ENCODE results near the gene CTNNBL1.
"Not testable (repeated sequence)": the region's sequence is repeated elsewhere in the genome, so short reads cannot be mapped to it uniquely, and the experiment has no call there.

The CTNNBL1 gene, protein sequence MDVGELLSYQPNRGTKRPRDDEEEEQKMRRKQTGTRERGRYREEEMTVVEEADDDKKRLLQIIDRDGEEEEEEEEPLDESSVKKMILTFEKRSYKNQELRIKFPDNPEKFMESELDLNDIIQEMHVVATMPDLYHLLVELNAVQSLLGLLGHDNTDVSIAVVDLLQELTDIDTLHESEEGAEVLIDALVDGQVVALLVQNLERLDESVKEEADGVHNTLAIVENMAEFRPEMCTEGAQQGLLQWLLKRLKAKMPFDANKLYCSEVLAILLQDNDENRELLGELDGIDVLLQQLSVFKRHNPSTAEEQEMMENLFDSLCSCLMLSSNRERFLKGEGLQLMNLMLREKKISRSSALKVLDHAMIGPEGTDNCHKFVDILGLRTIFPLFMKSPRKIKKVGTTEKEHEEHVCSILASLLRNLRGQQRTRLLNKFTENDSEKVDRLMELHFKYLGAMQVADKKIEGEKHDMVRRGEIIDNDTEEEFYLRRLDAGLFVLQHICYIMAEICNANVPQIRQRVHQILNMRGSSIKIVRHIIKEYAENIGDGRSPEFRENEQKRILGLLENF

DNA sequence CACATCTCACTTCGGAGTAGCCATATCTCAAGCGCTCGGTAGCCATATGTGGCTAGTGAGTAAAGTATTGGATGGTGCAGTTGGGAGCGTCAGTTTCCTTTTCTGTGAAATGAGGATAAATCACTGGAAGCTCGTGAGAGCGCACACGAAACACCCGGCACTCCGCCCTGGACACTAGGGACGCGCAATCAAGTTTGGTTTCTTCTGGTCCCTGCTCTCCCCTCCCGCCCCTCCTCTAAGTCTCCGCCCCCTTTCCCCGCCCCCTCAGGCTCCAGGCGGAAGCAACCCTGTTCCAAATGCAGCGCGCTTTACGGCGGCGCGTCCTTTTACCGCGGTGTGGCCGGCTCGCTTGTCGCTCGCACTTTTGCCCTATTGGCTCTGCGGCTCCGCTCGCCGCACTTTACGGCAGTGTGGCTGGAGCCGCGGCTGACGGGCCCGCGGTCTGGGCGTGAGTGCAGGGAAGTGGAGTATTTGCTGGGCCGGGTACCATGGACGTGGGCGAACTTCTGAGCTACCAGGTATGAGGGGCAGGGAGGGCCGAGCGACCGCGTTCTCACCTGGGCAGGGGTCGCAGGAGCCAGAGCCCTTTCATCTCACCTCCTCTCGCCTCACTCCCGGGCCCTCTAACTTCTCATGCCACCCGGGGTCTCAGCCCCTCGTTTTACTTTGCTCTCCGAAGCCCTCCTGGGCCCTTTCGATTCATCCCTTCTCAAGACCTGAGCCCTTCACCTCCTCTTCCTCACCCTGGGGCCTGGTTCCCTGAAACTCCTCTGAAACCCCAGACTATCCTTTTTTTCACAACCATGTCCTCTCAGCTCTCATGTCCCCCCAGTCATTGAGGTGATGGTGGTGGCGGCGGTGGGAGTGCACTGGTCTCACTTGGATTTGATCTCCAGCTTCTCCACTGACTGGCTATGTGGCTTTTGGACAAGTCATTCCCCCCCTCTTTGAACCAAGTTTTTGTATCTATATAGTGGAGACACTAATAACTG lies at the start of gene CTNNBL1:
TSS of gene CTNNBL1 (plus strand) at position 396 of the 992 bp plus-strand sequence. CDS start at position 489, 93 bp downstream.
- peak; percentile 89 for DNase-seq (ENCODE audit: low read depth, low spot score)

DNA sequence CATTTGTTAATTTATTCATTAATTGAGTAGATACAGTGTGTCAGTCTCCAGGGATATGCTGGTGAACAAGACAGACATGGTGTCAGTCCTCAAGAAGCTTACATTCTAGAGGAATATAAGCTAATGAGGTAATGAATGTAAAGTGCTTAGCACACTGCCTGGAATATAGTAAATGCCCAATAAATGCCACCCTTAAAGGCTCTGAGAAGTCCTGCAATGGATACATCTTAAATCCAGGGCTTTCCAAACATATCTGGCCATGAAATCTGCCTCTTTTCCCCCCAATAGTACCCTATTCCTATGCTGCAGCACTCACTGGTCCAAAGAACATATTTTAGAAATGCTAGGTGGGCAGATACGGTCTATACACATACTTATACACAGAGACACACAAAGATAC lies 49.2 kb upstream of the CTNNBL1 start:
- no peak for DNase-seq (ENCODE audit: low read depth, low spot score)

DNA sequence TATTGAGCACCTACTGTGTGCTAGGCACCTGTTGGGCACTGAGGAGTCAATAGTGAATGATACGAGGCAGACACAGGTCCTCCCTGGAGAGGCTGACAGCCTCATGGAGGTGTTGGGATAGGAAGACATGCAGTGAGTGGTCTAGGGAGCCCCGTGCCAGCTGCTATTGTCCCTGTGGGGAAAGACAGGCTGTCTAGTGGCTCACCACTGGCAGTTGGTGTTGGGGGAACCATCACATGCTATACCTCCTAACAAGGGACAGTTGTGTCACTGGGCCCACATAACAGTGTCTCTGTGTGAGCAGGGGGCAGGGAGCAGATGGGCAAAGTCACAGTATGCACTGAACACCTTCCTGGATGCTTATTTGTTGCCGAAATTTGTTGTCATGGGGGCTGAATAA lies 45.9 kb upstream of the CTNNBL1 start:
- no peak for DNase-seq (ENCODE audit: low read depth, low spot score)

DNA sequence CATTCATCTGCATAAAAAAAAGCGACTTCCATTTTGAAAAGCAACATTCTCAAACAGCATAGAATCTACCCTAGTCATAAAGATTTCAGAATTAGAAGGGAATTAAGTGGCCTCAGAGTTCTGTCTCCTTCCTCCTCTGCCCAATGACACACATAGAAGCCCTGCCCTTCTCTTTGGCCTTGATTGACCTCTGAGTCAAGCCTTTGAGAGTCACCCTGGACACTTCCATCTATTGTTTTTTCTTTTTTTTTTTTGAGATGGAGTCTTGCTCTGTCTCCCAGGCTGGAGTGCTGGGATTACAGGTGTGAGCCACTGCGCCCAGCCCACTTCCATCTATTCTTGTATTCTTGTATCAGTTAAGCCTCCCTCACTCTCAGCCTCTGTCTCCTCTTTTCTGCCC lies 44.8 kb upstream of the CTNNBL1 start:
- DNase-seq (ENCODE audit: low read depth, low spot score), result no peak

DNA sequence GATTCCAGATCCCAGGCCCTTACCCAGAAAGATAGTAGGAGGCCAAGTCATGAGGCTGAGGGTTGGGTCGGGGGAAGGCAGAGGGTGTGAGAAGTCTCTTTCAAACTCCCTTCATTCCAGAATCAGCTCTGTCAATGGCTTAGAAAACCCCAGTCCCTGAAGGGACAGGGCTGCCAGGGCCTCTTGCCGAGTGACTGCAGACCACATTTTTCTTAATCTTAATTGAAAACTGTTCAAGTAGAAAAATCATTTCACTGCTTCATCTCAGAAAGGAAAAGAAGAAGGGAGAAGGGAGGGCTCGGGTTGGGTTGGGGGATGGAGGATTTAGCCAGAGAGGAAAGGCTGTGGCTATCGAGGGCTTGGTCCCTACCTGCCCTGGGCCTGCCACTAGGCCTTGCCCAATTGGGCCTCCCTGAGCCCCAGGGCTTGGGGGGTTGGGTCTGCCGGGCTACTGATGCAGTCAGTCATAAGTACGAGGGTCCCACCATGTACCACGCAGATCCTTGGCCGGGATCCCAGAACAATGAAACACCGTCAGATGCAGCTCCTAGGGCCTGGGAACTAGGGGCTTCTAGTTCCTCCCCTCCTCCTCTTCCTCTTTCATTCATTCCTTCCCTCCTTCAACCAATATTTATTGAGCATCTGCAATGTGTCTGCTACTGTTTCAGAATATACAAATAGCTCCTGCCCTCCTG lies 44.0 kb upstream of the CTNNBL1 start:
- no peak for DNase-seq (ENCODE audit: low read depth, low spot score)

DNA sequence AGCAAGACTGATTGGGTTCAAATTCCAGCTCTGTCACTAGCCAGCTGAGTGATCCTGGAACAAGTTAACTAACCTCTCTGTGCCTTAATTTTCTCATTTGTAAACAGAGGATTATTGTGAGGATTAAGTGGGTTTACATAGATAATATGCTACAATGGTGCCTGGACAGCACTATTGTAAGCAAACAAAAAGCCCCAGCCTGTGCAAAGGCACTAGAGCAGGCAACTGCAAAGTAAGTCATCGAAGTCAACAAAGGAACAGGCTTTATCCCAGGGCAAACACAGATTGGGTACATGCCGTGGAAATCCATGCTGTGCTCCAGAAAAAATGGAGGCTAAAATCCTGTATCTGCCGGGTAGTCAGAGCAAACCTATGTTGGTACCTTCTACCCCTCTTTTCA lies 43.2 kb upstream of the CTNNBL1 start:
- DNase-seq (ENCODE audit: low read depth, low spot score), result no peak

DNA sequence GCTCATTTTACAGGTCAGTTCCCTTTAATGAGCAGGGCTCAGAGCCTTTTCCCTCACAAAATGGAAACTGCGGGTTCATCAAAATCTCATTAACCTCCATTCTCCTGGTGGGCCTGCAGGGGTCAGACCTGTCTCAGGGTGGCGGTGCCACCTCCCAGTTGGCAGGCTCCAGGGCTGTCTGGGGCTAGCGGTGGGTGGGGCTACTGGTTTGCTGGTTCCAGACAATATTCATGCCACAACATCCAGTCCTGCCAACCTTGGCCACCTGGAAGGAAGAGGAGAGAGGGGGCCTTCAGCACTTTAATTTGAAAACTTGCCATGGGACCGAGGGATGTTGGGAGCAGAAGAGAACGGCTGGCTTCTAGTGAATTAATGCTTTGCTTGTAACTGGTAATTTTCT lies 41.9 kb upstream of the CTNNBL1 start:
- DNase-seq (ENCODE audit: low read depth, low spot score), result no peak

DNA sequence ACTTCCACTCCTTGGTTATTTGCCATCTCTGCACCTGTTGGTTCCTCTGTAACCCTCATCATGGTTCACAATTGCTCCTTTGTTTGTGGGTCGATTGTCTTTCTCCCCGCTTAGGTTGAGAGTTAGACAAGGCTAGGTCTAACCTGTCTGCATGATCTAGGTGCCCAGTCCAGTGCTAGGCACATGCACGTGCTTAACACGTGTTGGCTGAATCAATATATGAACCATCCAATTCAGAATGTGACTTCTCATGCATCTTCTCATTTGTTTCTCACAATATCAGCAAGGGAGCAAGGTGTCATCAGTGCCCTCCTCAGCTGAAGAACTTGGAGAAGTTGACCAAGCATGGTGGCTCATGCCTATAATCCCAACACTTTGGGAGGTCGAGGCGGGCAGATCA lies 36.9 kb upstream of the CTNNBL1 start:
- no peak for DNase-seq (ENCODE audit: low read depth, low spot score)

DNA sequence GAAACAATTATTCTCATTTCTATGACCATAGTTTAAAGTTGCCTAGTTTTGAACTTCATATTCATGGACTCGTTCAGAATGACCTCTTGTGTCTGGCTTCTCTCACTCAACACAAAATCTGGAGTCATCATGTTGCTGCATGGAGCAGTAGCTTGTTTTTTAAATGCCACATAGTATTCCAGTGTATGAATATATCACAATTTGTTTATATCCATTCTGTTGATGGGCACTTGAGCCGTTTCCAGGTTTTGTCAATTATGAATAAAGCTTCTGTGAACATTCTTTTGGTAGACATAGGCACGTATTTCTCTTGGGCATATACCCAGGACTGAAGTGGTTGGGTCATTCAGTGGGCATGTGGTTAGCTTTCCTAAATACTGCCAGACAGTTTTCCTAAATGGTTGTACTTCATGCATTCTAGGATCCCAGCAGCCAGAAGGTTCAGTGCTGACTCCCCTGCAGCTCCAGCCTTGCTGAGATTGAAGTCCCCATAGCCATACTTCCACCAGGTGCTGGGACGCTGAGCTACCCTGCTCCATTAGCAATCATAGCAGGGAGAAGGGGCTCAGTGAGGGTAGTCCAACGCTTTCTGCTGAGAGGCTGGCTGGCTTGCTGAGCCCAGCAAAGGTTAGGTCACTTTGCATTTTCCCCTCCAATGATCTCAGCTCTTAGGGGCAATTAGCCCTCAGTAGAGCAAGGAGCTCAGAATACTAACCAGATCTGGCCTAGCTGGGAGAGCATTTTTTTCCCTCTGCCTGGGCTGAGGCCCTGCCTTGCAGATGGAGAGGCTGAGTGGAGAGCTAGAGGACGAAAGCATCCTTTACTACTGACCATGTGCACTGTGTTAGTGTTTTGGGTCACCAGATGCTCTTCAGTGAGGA lies 35.7 kb upstream of the CTNNBL1 start:
- DNase-seq (ENCODE audit: low read depth, low spot score), result no peak

DNA sequence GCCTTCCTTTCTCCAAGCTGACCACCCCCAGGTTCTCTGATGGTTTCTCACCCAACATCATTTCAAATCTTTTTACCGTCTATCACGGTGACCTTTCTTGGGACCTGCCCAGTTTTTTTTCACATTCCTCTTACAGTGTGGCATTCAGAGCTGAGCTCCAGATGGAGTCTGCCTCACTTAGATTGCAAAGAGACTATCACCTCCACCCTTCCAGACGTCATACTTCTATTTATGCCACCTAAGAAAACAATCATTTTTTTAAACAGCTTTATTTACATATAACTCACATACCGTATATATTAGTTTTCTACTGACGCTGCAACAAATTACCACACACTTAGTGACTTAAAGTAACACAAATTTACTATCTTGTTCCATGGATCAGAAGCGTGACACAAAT lies 32.3 kb upstream of the CTNNBL1 start:
- DNase-seq (ENCODE audit: low read depth, low spot score), result no peak

DNA sequence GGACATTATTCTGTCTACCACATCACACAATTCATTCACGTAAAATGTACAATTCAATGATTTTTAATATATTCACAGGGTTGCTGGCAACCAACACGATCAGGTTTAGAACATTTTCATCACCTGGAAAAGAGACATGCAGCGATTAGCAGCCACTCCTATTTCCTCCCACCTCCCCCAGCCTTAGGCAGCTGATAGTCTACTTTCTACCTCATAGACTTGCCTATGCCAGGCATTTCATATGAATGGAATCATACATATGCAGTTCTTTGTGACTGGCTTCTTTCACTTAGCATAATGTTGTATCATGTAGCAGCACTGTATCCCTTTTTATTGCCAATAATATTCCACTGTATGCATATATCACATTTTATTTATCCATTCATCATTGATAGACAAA lies 31.5 kb upstream of the CTNNBL1 start:
- no peak for DNase-seq (ENCODE audit: low read depth, low spot score)

DNA sequence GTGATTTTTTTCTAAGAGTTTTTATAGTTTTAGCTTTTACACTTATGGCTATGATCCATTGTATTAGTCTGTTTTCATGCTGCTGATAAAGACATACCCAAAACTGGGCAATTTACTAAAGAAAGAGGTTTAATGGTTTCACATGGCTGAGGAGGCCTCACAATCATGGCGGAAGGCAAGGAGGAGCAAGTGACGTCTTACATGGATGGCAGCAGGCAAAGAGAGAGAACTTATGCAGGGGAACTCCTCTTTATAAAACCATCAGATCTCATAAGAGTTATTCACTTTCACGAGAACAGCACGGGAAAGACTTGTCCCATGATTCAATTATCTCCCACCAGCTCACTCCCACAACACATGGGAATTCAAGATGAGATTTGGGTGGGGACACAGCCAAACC lies 29.2 kb upstream of the CTNNBL1 start:
- DNase-seq (ENCODE audit: low read depth, low spot score), result not testable (repeated sequence)

DNA sequence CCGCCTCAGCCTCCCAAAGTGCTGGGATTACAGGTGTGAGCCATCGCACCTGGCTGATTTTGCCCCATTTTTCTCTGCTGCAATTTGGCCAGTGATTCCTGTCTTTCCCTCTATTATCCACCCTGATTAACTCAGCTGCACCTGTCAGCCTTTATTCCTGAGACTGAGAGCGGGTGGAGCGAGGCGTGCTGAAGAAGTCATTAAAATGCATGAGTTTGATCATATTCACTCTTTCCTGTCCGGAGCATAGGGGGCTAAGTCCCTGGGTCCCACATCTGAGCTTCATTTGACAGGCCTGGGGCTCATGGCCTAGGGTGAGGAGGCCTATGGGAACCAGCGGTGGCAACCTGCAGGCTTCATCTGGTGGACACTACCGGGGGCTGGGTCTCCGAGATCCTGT lies 25.7 kb upstream of the CTNNBL1 start:
- no peak for DNase-seq (ENCODE audit: low read depth, low spot score)

DNA sequence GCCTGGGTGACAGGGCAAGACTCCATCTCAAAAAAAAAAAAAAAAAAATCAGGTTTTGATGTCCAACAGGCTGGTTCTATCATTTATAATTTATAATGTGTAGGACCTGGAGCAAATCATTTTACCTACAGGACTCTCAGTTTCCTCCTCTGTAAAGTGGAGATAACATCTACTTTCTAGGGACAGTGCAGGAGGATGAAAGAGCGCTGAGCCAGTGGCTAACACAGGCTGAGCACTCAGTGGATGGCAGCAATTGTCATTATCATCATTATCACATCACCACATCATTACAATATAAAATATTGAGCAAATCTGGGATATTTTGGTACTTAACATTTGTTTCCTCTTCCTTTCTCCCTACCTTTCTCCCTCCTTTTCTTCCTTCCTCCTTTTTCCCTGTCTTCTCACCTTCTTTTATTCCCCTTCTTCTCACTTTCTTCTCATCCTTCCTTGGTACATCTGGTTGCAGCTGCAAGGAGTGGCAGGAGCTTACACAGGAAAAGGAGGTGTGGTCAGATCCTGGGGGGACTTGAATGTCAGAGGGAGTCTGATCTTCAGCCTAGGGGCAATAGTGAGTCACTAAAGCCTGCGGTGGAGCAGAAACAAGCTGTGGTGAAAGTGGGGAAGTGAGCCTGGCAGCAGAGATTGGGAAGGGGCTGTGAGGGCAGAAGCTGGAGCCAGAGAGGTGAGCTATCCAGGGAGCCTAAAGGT lies 24.6 kb upstream of the CTNNBL1 start:
- DNase-seq (ENCODE audit: low read depth, low spot score), result no peak

DNA sequence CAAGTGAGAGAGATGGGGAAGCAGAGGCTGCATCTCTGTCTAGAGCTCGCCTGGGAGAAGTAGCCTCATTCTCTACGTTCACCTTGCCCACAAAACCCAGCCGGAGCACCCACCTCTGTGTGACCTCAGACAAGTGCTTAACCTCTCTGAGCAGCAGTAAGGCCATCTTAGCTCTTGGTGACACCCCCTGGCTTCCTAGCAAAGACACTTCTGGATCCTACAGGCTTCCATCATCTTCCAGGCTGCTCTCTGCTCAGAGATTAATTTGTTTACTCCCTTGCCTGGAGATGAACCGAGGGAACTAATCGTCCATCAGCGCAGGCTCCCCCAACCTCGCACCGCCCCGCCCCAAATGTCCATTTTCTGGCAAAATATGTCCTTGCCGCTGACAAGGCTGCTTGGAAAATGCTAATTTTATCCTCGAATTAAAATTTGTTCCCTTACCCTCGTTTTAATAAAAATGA lies 24.0 kb upstream of the CTNNBL1 start:
- no peak for DNase-seq (ENCODE audit: low read depth, low spot score)

DNA sequence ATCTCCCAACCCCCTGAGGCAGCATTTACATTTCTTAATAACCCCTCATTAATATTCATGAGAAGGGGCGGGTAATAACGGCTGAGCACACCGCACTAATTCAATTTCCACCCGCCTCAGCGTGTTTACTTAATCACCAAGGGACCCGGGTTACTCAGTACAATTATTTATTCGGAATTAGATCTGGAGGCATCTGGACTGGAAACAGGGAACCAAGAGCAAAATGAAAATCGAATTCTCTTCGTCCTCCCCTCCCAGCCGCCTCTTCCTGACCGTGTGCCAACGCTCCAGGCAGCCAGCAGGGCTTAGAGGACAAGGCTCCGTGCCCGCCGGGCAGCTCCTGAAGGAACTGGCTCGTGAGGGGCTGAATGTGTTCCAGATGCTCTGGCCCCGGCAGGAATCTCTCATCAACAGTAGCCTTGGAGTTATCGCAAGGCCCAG lies 23.5 kb upstream of the CTNNBL1 start:
- no peak for DNase-seq (ENCODE audit: low read depth, low spot score)

DNA sequence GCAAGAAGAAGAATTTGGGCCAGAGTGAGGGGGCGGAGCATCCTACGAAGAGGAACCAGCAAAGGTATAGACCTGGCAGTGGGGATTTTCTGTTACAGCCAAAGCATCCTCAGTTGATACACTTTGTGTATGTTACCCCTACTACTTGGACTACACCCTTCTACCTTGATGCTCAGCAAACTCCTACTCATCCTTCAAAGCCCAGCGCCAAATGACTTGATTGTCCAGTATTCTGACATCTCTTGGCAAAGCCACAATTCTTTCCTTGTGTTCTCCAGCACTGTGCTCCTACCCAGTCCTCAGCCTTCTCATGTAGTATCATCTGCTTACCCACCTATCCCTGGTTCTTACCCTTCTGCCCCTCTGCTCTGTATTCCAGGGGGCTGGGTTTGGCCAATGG lies 21.7 kb upstream of the CTNNBL1 start:
- no peak for DNase-seq (ENCODE audit: low read depth, low spot score)

DNA sequence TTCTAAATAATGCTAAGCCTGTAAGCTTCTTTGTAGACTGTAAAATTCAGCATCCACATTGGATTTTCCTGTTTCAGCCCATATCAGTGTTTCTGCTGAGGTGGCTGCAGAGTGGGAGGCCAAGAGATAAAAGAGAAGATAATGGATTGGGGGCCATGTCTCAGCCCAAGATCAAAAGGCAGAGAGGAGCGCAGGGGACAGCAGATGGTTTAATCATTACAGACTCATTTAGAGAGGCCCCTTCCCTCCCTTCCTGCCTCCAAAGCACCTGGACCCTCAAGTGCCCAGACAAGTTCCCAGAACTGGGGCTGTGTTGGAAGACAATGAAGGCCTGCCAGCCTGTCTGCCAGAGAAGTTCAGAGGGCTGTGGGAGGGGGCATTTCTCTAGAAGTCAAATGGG lies 20.4 kb upstream of the CTNNBL1 start:
- DNase-seq (ENCODE audit: low read depth, low spot score), result no peak

DNA sequence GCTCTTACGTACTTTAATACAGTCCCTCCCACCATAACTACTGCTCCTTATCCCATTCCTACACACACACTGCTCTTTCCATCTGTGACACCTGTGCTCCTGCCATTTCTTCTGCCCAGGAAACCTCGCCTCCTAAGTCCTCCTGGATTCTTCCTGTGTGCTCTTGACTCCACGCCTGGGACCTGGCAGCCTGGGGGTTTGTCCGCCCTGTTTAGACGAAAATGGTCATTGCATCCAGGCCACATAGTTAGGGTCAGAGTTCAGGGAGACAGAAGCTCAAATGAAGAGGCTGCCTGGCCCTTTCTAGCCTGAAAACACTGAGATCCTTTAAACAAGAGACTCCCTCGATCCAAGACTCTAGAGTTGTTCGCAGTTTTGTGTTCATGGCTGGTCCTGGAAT lies 17.4 kb upstream of the CTNNBL1 start:
- no peak for DNase-seq (ENCODE audit: low read depth, low spot score)

Data from smooth muscle cell of the brain vasculature (primary cell).